ENCODE results near the gene DDX10. TPM values are rescaled to one million over a fixed set of nuclear protein-coding genes. Genes with fewer than 3 reads are reported as not detected.

Gene DDX10
- total RNA-seq, 2 donors from 2014 or later, result 18.5 to 33.1 TPM

GRCh38 chr11:108825381-108825780 is 160.5 kb downstream of the DDX10 start:
- H3K9me3 ChIP-seq, result no peaks in the 10 kb centered on the region
- DNase-seq (ENCODE audit: low spot score), result no peak
- H3K4me3 ChIP-seq, result no peak overlapping the region
- WGBS, result 96% methylated on average over 1 of the region's 1 CpG
- no peak for TF ChIP-seq POLR2AphosphoS5 (IDR thresholded peaks at IDR 0.05)
- TF ChIP-seq POLR2A (IDR thresholded peaks at IDR 0.05), result no peak
- no peak for TF ChIP-seq CTCF (IDR thresholded peaks at IDR 0.05)
- intact Hi-C loops (cut with DNase I), result no loop called here
- H3K4me1 ChIP-seq (replicated peaks), result no peaks in the 10 kb centered on the region
- no peak overlapping the region for H3K27ac ChIP-seq
- no peaks in the 10 kb centered on the region for H3K27me3 ChIP-seq (replicated peaks; ENCODE audit: insufficient read depth)
- no peaks in the 10 kb centered on the region for H3K36me3 ChIP-seq

- intact Hi-C loops (cut with DNase I), result no loop called here
- Histone ChIP-seq H3K4me3 (no peak overlapping the region), H3K27ac (no peak overlapping the region), H3K4me1 (replicated peaks) (no peaks in the 10 kb centered on the region), H3K9me3 (no peaks in the 10 kb centered on the region), H3K27me3 (replicated peaks; ENCODE audit: insufficient read depth) (no peaks in the 10 kb centered on the region), H3K36me3 (no peaks in the 10 kb centered on the region)
- no peak for TF ChIP-seq POLR2AphosphoS5 (IDR thresholded peaks at IDR 0.05)
- DNase-seq (ENCODE audit: low spot score), result no peak
- WGBS, result 74% methylated on average over 2 of the region's 2 CpGs
These were observed 161.3 kb downstream of the DDX10 start for GRCh38 chr11:108826136-108826535.

GRCh38 chr11:108835624-108836023 is 170.8 kb downstream of the DDX10 start:
- Histone ChIP-seq H3K36me3 (no peaks in the 10 kb centered on the region), H3K27ac (no peak overlapping the region), H3K4me1 (replicated peaks) (no peaks in the 10 kb centered on the region), H3K9me3 (no peaks in the 10 kb centered on the region), H3K27me3 (replicated peaks; ENCODE audit: insufficient read depth) (no peaks in the 10 kb centered on the region), H3K4me3 (no peak overlapping the region)
- DNase-seq (ENCODE audit: low spot score), result no peak
- TF ChIP-seq POLR2AphosphoS5 (IDR thresholded peaks at IDR 0.05) (no peak), CTCF (IDR thresholded peaks at IDR 0.05) (no peak), POLR2A (IDR thresholded peaks at IDR 0.05) (no peak)
- WGBS, result 82% methylated on average over 7 of the region's 7 CpGs
- intact Hi-C loops (cut with DNase I), result no loop called here

- WGBS, result 96% methylated on average over 7 of the region's 7 CpGs
- Histone ChIP-seq H3K9me3 (no peaks in the 10 kb centered on the region), H3K36me3 (no peaks in the 10 kb centered on the region), H3K4me3 (no peak overlapping the region), H3K27ac (no peak overlapping the region), H3K27me3 (replicated peaks; ENCODE audit: insufficient read depth) (no peaks in the 10 kb centered on the region), H3K4me1 (replicated peaks) (no peaks in the 10 kb centered on the region)
- TF ChIP-seq CTCF (IDR thresholded peaks at IDR 0.05) (no peak), POLR2A (IDR thresholded peaks at IDR 0.05) (no peak), POLR2AphosphoS5 (IDR thresholded peaks at IDR 0.05) (no peak)
- no peak for DNase-seq (ENCODE audit: low spot score)
- intact Hi-C loops (cut with DNase I), result no loop called here
These were observed 171.7 kb downstream of the DDX10 start for GRCh38 chr11:108836541-108836940.

- no peaks in the 10 kb centered on the region for H3K9me3 ChIP-seq
- H3K36me3 ChIP-seq, result no peaks in the 10 kb centered on the region
- intact Hi-C loops (cut with DNase I), result no loop called here
- no peaks in the 10 kb centered on the region for H3K4me1 ChIP-seq (replicated peaks)
- 92% methylated on average over 3 of the region's 3 CpGs for WGBS
- TF ChIP-seq CTCF (IDR thresholded peaks at IDR 0.05) (no peak), POLR2AphosphoS5 (IDR thresholded peaks at IDR 0.05) (no peak), POLR2A (IDR thresholded peaks at IDR 0.05) (no peak)
- no peak for DNase-seq (ENCODE audit: low spot score)
- no peaks in the 10 kb centered on the region for H3K27me3 ChIP-seq (replicated peaks; ENCODE audit: insufficient read depth)
- H3K4me3 ChIP-seq, result no peak overlapping the region
- H3K27ac ChIP-seq, result no peak overlapping the region
These were observed 173.4 kb downstream of the DDX10 start for GRCh38 chr11:108838102-108838791.
